ENCODE results near the gene INKA2.

DNA sequence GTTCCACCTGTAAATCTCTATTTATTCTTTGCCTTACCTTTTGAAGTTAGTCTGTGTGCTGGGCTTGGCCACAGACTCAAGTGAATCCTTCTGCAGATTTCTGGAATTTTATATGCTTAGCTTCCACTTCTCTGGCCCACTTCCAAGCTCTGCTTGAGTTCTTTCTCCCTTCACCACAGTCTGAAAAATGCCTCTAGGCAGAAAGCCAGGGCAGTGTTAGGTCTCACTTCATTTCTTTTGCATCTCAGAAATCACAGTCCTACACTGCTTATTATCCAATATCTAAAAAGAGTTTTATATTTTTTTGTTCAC lies 48.9 kb downstream of the INKA2 start:
- TF ChIP-seq, protein P1, sequence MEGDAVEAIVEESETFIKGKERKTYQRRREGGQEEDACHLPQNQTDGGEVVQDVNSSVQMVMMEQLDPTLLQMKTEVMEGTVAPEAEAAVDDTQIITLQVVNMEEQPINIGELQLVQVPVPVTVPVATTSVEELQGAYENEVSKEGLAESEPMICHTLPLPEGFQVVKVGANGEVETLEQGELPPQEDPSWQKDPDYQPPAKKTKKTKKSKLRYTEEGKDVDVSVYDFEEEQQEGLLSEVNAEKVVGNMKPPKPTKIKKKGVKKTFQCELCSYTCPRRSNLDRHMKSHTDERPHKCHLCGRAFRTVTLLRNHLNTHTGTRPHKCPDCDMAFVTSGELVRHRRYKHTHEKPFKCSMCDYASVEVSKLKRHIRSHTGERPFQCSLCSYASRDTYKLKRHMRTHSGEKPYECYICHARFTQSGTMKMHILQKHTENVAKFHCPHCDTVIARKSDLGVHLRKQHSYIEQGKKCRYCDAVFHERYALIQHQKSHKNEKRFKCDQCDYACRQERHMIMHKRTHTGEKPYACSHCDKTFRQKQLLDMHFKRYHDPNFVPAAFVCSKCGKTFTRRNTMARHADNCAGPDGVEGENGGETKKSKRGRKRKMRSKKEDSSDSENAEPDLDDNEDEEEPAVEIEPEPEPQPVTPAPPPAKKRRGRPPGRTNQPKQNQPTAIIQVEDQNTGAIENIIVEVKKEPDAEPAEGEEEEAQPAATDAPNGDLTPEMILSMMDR (IDR thresholded peaks at IDR 0.05), result no peak
- no peak for TF ChIP-seq POLR2A (IDR thresholded peaks at IDR 0.05)
